GM23338 (cell line): ENCODE measurements around the gene RAB11FIP4. TPM values are rescaled to one million over a fixed set of nuclear protein-coding genes. Genes with fewer than 3 reads are reported as not detected.

Experiments used
- ATAC-seq: fragments of 200-7000 bp; cut with Tn5 transposase; 3 replicates; pipeline ENCODE4 v1.9.1; 2020
- DNase-seq: peaks from one replicate; pipeline ENCODE4 v3.0.0-alpha.2; 2015; ENCODE audit warnings: low spot score
- H2AFZ ChIP-seq: fragments of 200-600 bp; sonication (generic); 2 replicates; pipeline ENCODE4 v1.8.0; 2016; ENCODE audit warnings: antibody characterized with exemption, mild to moderate bottlenecking, moderate library complexity
- H3F3A ChIP-seq: fragments of 200-600 bp; sonication (generic); replicated peaks from 2 replicates; pipeline ENCODE4 v1.8.0; 2017; ENCODE audit warnings: antibody characterized with exemption, mixed run types, low read depth
- H3K27ac ChIP-seq: fragments of 200-600 bp; sonication (generic); 2 replicates; pipeline ENCODE4 v1.6.1; 2016; ENCODE audit warnings: low read depth
- H3K27me3 ChIP-seq: fragments of 200-600 bp; sonication (generic); 2 replicates; pipeline ENCODE4 v1.8.0; 2016; ENCODE audit warnings: mild to moderate bottlenecking, mixed run types, moderate library complexity; ENCODE audit not compliant: insufficient read depth
- H3K36me3 ChIP-seq: fragments of 200-600 bp; sonication (generic); 2 replicates; pipeline ENCODE4 v1.8.0; 2016; ENCODE audit warnings: mild to moderate bottlenecking; ENCODE audit not compliant: insufficient read depth
- H3K4me1 ChIP-seq: fragments of 200-600 bp; sonication (generic); 2 replicates; pipeline ENCODE4 v1.8.0; 2016; ENCODE audit warnings: mild to moderate bottlenecking, moderate library complexity; ENCODE audit not compliant: insufficient read depth
- H3K4me2 ChIP-seq: fragments of 200-600 bp; sonication (generic); 2 replicates; pipeline ENCODE4 v1.7.1; 2017; ENCODE audit warnings: mixed run types
- H3K4me3 ChIP-seq: fragments of 200-600 bp; sonication (generic); 2 replicates; pipeline ENCODE4 v1.6.1; 2016; ENCODE audit warnings: mixed run types
- H3K79me2 ChIP-seq: fragments of 200-600 bp; sonication (generic); replicated peaks from 2 replicates; pipeline ENCODE4 v1.8.0; 2017; ENCODE audit warnings: mild to moderate bottlenecking; ENCODE audit not compliant: insufficient read depth
- H3K9me2 ChIP-seq: fragments of 200-600 bp; sonication (generic); 2 replicates; pipeline ENCODE4 v1.8.0; 2017; ENCODE audit not compliant: insufficient read depth
- H4K20me1 ChIP-seq: fragments of 200-600 bp; sonication (generic); replicated peaks from 2 replicates; pipeline ENCODE4 v1.8.0; 2017; ENCODE audit warnings: mild to moderate bottlenecking; ENCODE audit not compliant: insufficient read depth
- H3K27ac Mint-ChIP-seq: 2 replicates; pipeline ENCODE4 v1.8.0; 2020; ENCODE audit warnings: inconsistent platforms, mild to moderate bottlenecking, moderate library complexity, mixed read lengths
- H3K27me3 Mint-ChIP-seq: 3 replicates; pipeline ENCODE4 v1.8.0; 2022; ENCODE audit warnings: low read depth, mild to moderate bottlenecking, moderate library complexity, mixed read lengths, inconsistent platforms; ENCODE audit not compliant: insufficient read depth, poor library complexity
- H3K36me3 Mint-ChIP-seq: 3 replicates; pipeline ENCODE4 v1.8.0; 2021; ENCODE audit warnings: low read depth, mild to moderate bottlenecking, inconsistent platforms, moderate library complexity, mixed read lengths
- H3K4me1 Mint-ChIP-seq: 3 replicates; pipeline ENCODE4 v1.8.0; 2020; ENCODE audit warnings: mild to moderate bottlenecking, inconsistent platforms, mixed read lengths
- H3K4me3 Mint-ChIP-seq: 3 replicates; pipeline ENCODE4 v1.8.0; 2021; ENCODE audit warnings: moderate library complexity, mild to moderate bottlenecking, inconsistent platforms, mixed read lengths
- H3K9me3 Mint-ChIP-seq: 3 replicates; pipeline ENCODE4 v1.8.0; 2020; ENCODE audit warnings: moderate library complexity, mild to moderate bottlenecking, inconsistent platforms, mixed read lengths
- CREB1 ChIP-seq: fragments of 250-450 bp; sonication (Bioruptor Pico); IDR thresholded peaks from 2 replicates; pipeline ENCODE4 v1.5.0; 2020; ENCODE audit warnings: low read depth, mild to moderate bottlenecking, moderate library complexity
- EZH2 ChIP-seq: fragments of 200-600 bp; sonication (generic); IDR thresholded peaks from one replicate; pipeline ENCODE4 v1.8.0; 2017; ENCODE audit warnings: antibody characterized with exemption, mild to moderate bottlenecking, low read depth; ENCODE audit not compliant: unreplicated experiment
- JUNB ChIP-seq: IDR thresholded peaks from one replicate; pipeline ENCODE4 v1.6.1; 2016; ENCODE audit warnings: antibody characterized with exemption; ENCODE audit not compliant: unreplicated experiment
- NANOG ChIP-seq: IDR thresholded peaks from 2 replicates; pipeline ENCODE4 v1.6.1; 2016; ENCODE audit warnings: antibody characterized with exemption, borderline replicate concordance
- POLR2AphosphoS5 ChIP-seq: IDR thresholded peaks from 2 replicates; pipeline ENCODE4 v1.6.1; 2016; ENCODE audit warnings: antibody characterized with exemption, low read depth
- STAT1 ChIP-seq: IDR thresholded peaks from one replicate; pipeline ENCODE4 v1.6.1; 2016; ENCODE audit warnings: antibody characterized with exemption; ENCODE audit not compliant: unreplicated experiment
- ZNF114 ChIP-seq: fragments of 250-450 bp; sonication (Bioruptor Pico); IDR thresholded peaks from 2 replicates; pipeline ENCODE4 v1.5.0; 2020; ENCODE audit warnings: mild to moderate bottlenecking, moderate library complexity
- ZNF331 ChIP-seq: fragments of 250-450 bp; sonication (Bioruptor Pico); IDR thresholded peaks from 2 replicates; pipeline ENCODE4 v1.5.0; 2020; ENCODE audit warnings: low read depth, mild to moderate bottlenecking, moderate library complexity
- polyA plus RNA-seq: library from polyadenylated mRNA; unstranded; fragments of >200 nt; fragmentation: Nextera tagmentation; extraction: Ambion mirVana; gene quantifications from 2 replicates; pipeline ENCODE4 v1.2.1, GENCODE V29; 2016
- total RNA-seq: library from RNA; depleted of rRNA; stranded (reverse); fragments of >200 nt; shearing (Covaris generic); gene quantifications from 2 replicates; pipeline ENCODE4 v1.2.3, GENCODE V29; 2014
- TF ChIP-seq, protein P1 (sequence below): IDR thresholded peaks from 2 replicates; pipeline ENCODE4 v1.6.1; 2016; ENCODE audit warnings: antibody characterized with exemption
- TF ChIP-seq, protein P2 (sequence below), 2 experiments: fragments of 200-600 bp in 1 of 2; sonication (generic) in 1 of 2; conservative IDR thresholded peaks; 2 replicates each; pipeline versions ENCODE4 v1.5.1 to v1.6.1; 2016 to 2017; ENCODE audit warnings: antibody characterized with exemption in 2 of 2, low read depth in 2 of 2, mild to moderate bottlenecking in 2 of 2, moderate library complexity in 1 of 2
- TF ChIP-seq, protein P3 (sequence below): fragments of 250-450 bp; sonication (Bioruptor Pico); IDR thresholded peaks from 2 replicates; pipeline ENCODE4 v1.5.0; 2020; ENCODE audit warnings: mild to moderate bottlenecking, moderate library complexity

RAB11FIP4 gene
- total and polyA plus RNA-seq, 2 experiments from 2014 or later = 26.0 to 65.6 TPM

DNA sequence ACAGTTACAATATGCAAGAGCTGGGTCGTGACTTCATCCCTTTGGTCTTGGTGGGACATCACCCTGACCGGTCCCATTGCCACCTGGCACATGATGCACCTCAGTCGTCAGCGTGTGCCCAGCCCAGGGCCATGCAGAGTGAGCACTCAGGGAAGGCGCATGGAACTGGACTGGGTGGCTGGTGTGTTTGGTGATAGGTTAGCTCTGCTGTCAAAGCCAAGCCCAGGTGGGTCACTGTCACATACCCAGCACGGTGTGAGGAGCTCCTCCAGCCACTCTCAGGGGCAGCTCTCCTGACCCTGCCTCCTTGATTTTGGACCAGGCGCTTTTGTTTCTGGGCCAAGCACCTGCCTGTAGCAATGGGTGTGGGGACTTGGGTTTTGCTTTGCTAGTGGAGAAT lies 180.9 kb downstream of the RAB11FIP4 start:
- H3K27me3 Mint-ChIP-seq = peaks cover 3% of the 10 kb centered on the region
- H3K79me2 ChIP-seq = no peaks in the 10 kb centered on the region
- H3K36me3 ChIP-seq = no peaks in the 10 kb centered on the region
- H3K9me2 ChIP-seq = no peaks in the 10 kb centered on the region
- H3K9me3 Mint-ChIP-seq = no peaks in the 10 kb centered on the region
- H3K4me3 ChIP-seq = no peak overlapping the region
- H2AFZ ChIP-seq = no peak overlapping the region
- H3K4me1 ChIP-seq = no peaks in the 10 kb centered on the region
- TF ChIP-seq JUNB (no peak), STAT1 (no peak), NANOG (no peak), EZH2 (no peak), ZNF114 (CRISPR knock-in tag) (no peak), POLR2AphosphoS5 (no peak), ZNF331 (CRISPR knock-in tag) (no peak), CREB1 (CRISPR knock-in tag) (no peak)
- TF ChIP-seq, protein P1, sequence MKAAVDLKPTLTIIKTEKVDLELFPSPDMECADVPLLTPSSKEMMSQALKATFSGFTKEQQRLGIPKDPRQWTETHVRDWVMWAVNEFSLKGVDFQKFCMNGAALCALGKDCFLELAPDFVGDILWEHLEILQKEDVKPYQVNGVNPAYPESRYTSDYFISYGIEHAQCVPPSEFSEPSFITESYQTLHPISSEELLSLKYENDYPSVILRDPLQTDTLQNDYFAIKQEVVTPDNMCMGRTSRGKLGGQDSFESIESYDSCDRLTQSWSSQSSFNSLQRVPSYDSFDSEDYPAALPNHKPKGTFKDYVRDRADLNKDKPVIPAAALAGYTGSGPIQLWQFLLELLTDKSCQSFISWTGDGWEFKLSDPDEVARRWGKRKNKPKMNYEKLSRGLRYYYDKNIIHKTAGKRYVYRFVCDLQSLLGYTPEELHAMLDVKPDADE = no peak
- TF ChIP-seq, protein P2, sequence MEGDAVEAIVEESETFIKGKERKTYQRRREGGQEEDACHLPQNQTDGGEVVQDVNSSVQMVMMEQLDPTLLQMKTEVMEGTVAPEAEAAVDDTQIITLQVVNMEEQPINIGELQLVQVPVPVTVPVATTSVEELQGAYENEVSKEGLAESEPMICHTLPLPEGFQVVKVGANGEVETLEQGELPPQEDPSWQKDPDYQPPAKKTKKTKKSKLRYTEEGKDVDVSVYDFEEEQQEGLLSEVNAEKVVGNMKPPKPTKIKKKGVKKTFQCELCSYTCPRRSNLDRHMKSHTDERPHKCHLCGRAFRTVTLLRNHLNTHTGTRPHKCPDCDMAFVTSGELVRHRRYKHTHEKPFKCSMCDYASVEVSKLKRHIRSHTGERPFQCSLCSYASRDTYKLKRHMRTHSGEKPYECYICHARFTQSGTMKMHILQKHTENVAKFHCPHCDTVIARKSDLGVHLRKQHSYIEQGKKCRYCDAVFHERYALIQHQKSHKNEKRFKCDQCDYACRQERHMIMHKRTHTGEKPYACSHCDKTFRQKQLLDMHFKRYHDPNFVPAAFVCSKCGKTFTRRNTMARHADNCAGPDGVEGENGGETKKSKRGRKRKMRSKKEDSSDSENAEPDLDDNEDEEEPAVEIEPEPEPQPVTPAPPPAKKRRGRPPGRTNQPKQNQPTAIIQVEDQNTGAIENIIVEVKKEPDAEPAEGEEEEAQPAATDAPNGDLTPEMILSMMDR (conservative IDR thresholded peaks at IDR 0.05; ENCODE audit: low read depth in 2 of 2) = no peak
- TF ChIP-seq, protein P3, sequence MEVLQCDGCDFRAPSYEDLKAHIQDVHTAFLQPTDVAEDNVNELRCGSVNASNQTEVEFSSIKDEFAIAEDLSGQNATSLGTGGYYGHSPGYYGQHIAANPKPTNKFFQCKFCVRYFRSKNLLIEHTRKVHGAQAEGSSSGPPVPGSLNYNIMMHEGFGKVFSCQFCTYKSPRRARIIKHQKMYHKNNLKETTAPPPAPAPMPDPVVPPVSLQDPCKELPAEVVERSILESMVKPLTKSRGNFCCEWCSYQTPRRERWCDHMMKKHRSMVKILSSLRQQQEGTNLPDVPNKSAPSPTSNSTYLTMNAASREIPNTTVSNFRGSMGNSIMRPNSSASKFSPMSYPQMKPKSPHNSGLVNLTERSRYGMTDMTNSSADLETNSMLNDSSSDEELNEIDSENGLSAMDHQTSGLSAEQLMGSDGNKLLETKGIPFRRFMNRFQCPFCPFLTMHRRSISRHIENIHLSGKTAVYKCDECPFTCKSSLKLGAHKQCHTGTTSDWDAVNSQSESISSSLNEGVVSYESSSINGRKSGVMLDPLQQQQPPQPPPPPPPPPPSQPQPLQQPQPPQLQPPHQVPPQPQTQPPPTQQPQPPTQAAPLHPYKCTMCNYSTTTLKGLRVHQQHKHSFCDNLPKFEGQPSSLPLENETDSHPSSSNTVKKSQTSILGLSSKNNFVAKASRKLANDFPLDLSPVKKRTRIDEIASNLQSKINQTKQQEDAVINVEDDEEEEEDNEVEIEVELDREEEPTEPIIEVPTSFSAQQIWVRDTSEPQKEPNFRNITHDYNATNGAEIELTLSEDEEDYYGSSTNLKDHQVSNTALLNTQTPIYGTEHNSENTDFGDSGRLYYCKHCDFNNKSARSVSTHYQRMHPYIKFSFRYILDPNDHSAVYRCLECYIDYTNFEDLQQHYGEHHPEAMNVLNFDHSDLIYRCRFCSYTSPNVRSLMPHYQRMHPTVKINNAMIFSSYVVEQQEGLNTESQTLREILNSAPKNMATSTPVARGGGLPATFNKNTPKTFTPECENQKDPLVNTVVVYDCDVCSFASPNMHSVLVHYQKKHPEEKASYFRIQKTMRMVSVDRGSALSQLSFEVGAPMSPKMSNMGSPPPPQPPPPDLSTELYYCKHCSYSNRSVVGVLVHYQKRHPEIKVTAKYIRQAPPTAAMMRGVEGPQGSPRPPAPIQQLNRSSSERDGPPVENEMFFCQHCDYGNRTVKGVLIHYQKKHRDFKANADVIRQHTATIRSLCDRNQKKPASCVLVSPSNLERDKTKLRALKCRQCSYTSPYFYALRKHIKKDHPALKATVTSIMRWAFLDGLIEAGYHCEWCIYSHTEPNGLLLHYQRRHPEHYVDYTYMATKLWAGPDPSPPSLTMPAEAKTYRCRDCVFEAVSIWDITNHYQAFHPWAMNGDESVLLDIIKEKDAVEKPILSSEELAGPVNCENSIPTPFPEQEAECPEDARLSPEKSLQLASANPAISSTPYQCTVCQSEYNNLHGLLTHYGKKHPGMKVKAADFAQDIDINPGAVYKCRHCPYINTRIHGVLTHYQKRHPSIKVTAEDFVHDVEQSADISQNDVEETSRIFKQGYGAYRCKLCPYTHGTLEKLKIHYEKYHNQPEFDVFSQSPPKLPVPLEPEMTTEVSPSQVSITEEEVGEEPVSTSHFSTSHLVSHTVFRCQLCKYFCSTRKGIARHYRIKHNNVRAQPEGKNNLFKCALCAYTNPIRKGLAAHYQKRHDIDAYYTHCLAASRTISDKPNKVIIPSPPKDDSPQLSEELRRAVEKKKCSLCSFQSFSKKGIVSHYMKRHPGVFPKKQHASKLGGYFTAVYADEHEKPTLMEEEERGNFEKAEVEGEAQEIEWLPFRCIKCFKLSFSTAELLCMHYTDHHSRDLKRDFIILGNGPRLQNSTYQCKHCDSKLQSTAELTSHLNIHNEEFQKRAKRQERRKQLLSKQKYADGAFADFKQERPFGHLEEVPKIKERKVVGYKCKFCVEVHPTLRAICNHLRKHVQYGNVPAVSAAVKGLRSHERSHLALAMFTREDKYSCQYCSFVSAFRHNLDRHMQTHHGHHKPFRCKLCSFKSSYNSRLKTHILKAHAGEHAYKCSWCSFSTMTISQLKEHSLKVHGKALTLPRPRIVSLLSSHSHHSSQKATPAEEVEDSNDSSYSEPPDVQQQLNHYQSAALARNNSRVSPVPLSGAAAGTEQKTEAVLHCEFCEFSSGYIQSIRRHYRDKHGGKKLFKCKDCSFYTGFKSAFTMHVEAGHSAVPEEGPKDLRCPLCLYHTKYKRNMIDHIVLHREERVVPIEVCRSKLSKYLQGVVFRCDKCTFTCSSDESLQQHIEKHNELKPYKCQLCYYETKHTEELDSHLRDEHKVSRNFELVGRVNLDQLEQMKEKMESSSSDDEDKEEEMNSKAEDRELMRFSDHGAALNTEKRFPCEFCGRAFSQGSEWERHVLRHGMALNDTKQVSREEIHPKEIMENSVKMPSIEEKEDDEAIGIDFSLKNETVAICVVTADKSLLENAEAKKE = no peak
- H3K27ac Mint-ChIP-seq = no peak overlapping the region
- H3K36me3 Mint-ChIP-seq = no peaks in the 10 kb centered on the region
- no peak overlapping the region for H3K27ac ChIP-seq
- H3K4me3 Mint-ChIP-seq = no peak overlapping the region
- no peak for ATAC-seq
- DNase-seq = no peak
- no peak overlapping the region for H3K4me2 ChIP-seq
- H4K20me1 ChIP-seq = no peaks in the 10 kb centered on the region; the same call in 1 of the 2 replicates
- peaks cover 11% of the 10 kb centered on the region for H3K4me1 Mint-ChIP-seq
- no peaks in the 10 kb centered on the region for H3F3A ChIP-seq
- no peaks in the 10 kb centered on the region for H3K27me3 ChIP-seq
